HepG2 (cell line): ENCODE results near the gene MOV10L1. TPM values are rescaled to one million over a fixed set of nuclear protein-coding genes. Genes with fewer than 3 reads are reported as not detected.
A peak's percentile ranks its signal among the peaks of the same experiment; 100 is the strongest.

Experiments
- HES4 ChIP-seq: sonication (generic); formaldehyde crosslinking; IDR thresholded peaks from 2 replicates; pipeline ENCODE4 v1.9.0; 2021; ENCODE audit warnings: mild to moderate bottlenecking, missing genetic modification reagents, borderline replicate concordance
- HNRNPL ChIP-seq: fragments of 200-400 bp; formaldehyde crosslinking; IDR thresholded peaks from 2 replicates; pipeline ENCODE4 v1.6.1; 2017; ENCODE audit warnings: mild to moderate bottlenecking, low read depth, low read length
- HNRNPLL ChIP-seq: fragments of 200-400 bp; formaldehyde crosslinking; IDR thresholded peaks from 2 replicates; pipeline ENCODE4 v1.6.1; 2017; ENCODE audit warnings: mild to moderate bottlenecking, low read depth, low read length; ENCODE audit not compliant: poor library complexity, severe bottlenecking
- KLF13 ChIP-seq: sonication (generic); formaldehyde crosslinking; IDR thresholded peaks from 2 replicates; pipeline ENCODE4 v1.4.0; 2020; ENCODE audit warnings: mild to moderate bottlenecking, missing genetic modification reagents
- KLF15 ChIP-seq: sonication (generic); formaldehyde crosslinking; IDR thresholded peaks from 2 replicates; pipeline ENCODE4 v1.8.1; 2023; ENCODE audit warnings: borderline replicate concordance, mild to moderate bottlenecking, inconsistent platforms, missing genetic modification reagents, mixed read lengths
- KLF6 ChIP-seq: IDR thresholded peaks from 2 replicates; pipeline ENCODE4 v1.8.0; 2016; ENCODE audit warnings: missing biosample characterization, missing genetic modification reagents
- MAF1 ChIP-seq: sonication (generic); formaldehyde crosslinking; IDR thresholded peaks from 2 replicates; pipeline ENCODE4 v1.5.0; 2020; ENCODE audit warnings: missing genetic modification reagents, borderline replicate concordance
- MTERF4 ChIP-seq: sonication (generic); formaldehyde crosslinking; IDR thresholded peaks from 2 replicates; pipeline ENCODE4 v1.8.0; 2023; ENCODE audit warnings: mild to moderate bottlenecking, missing genetic modification reagents
- NR2C2 ChIP-seq: sonication (generic); formaldehyde crosslinking; IDR thresholded peaks from 2 replicates; pipeline ENCODE4 v1.4.0; 2020; ENCODE audit warnings: missing genetic modification reagents, mild to moderate bottlenecking, moderate library complexity, borderline replicate concordance
- RAD21 ChIP-seq: fragments of 450-650 bp; formaldehyde crosslinking; IDR thresholded peaks from 2 replicates; pipeline ENCODE4 v1.5.0; 2020; ENCODE audit warnings: mild to moderate bottlenecking
- SNRNP70 ChIP-seq: fragments of 200-400 bp; formaldehyde crosslinking; IDR thresholded peaks from 2 replicates; pipeline ENCODE4 v1.6.1; 2017; ENCODE audit warnings: mild to moderate bottlenecking, low read depth, low read length, moderate library complexity
- ZBTB40 ChIP-seq, 2 experiments: fragments of 450-650 bp in 1 of 2; sonication (generic) in 1 of 2; formaldehyde crosslinking in 1 of 2; IDR thresholded peaks; 2 replicates each; pipeline versions ENCODE4 v1.6.1 to v1.8.0; 2016 to 2022; ENCODE audit warnings: antibody characterized with exemption in 1 of 2, mild to moderate bottlenecking in 1 of 2, missing genetic modification reagents in 1 of 2
- ZFP82 ChIP-seq: sonication (generic); formaldehyde crosslinking; IDR thresholded peaks from 2 replicates; pipeline ENCODE4 v1.5.1; 2020; ENCODE audit warnings: mild to moderate bottlenecking, missing genetic modification reagents, borderline replicate concordance
- ZFP90 ChIP-seq: sonication (generic); formaldehyde crosslinking; IDR thresholded peaks from 2 replicates; pipeline ENCODE4 v1.8.0; 2022; ENCODE audit warnings: missing genetic modification reagents, mild to moderate bottlenecking, inconsistent platforms, borderline replicate concordance
- ZNF891 ChIP-seq: sonication (generic); formaldehyde crosslinking; IDR thresholded peaks from 2 replicates; pipeline ENCODE4 v1.5.0; 2020; ENCODE audit warnings: mild to moderate bottlenecking, missing genetic modification reagents
- polyA plus RNA-seq, 8 experiments: library from polyadenylated mRNA; depleted of rRNA in 3 of 8; stranded (reverse) in 7 of 8; unstranded in 1 of 8; fragments of >200 nt; fragmentation: Illumina TruSeq in 4 of 8; extraction: Trizol in 4 of 8; gene quantifications; 2 replicates each; pipeline versions ENCODE4 v1.2.1 to v1.2.3, GENCODE V29; 2011 to 2016; ENCODE audit warnings: low read depth in 4 of 8, missing spikeins in 1 of 8, mixed read lengths in 1 of 8; ENCODE audit not compliant: insufficient read depth in 1 of 8
- total RNA-seq, 5 experiments: library from RNA; depleted of rRNA; stranded (reverse); fragments of >200 nt; fragmentation: Illumina TruSeq; extraction: Trizol; gene quantifications; 2 replicates each; pipeline ENCODE4 v1.2.3, GENCODE V29; 2016; ENCODE audit warnings: low read depth in 1 of 5
- TF ChIP-seq, protein P1 (sequence below): sonication (generic); formaldehyde crosslinking; conservative IDR thresholded peaks from 2 replicates; pipeline ENCODE4 v1.8.0; 2022; ENCODE audit warnings: low read depth, missing genetic modification reagents

Gene MOV10L1
- total and polyA plus RNA-seq, 2 of the 13 experiments (the other 11 are each of a cell fraction or from before 2014, with no cell fraction given): 0.11 to 0.12 TPM

DNA sequence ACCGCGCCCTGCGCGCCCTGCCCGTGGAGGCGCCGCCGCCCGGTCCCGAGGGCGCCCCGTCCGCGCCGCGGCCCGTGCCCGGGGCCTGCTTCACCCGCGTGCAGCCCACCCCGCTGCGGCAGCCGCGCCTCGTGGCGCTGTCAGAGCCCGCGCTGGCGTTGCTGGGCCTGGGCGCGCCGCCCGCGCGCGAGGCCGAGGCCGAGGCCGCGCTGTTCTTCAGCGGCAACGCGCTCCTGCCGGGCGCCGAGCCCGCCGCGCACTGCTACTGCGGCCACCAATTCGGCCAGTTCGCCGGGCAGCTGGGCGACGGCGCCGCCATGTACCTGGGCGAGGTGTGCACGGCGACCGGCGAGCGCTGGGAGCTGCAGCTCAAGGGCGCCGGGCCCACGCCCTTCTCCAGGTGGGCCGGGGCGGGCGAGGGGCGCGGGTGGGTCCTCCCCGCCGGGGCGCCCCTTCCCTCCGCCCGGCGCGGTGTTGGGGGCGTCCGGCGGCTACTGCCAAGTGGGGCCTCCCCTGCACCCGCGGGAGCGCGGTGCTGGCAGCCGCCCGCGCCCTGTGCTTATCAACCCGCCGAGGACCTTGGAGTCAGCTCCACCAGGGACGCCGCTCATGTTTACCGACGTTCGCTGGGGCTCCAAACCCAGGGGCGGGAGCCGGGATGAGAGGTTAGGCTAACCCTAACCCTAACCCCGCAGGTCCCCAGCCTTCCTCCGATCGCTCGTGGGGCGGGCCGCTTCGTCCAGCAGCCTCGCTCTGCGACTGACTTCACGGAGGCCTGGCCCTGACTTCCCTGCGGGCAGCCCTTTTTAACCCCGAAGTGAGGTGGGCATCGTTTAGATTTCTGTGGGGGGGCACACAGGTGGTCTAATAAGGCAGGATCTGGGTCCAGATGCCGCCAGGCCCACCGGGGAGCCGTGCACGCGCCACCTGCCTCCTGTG, 111.7 kb downstream of the MOV10L1 start (continued):
- TF ChIP-seq ZNF891 (CRISPR knock-in tag): peak; percentile 22; the same call in 1 of the 2 replicates
- TF ChIP-seq KLF6 (CRISPR knock-in tag): no peak
- TF ChIP-seq HNRNPL: 0 out of 2 replicates have a peak, but pooled peaks have one; percentile 16
- TF ChIP-seq SNRNP70: no peak
- TF ChIP-seq RAD21 (CRISPR knock-in tag): peak; percentile 13; the same call in 1 of the 2 replicates
- TF ChIP-seq ZFP90 (CRISPR knock-in tag): 0 out of 2 replicates have a peak, but pooled peaks have one; percentile 43
- TF ChIP-seq, protein P1, sequence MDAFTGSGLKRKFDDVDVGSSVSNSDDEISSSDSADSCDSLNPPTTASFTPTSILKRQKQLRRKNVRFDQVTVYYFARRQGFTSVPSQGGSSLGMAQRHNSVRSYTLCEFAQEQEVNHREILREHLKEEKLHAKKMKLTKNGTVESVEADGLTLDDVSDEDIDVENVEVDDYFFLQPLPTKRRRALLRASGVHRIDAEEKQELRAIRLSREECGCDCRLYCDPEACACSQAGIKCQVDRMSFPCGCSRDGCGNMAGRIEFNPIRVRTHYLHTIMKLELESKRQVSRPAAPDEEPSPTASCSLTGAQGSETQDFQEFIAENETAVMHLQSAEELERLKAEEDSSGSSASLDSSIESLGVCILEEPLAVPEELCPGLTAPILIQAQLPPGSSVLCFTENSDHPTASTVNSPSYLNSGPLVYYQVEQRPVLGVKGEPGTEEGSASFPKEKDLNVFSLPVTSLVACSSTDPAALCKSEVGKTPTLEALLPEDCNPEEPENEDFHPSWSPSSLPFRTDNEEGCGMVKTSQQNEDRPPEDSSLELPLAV: no peak; the same call in 1 of the 2 replicates
- no peak for TF ChIP-seq KLF15 (CRISPR knock-in tag)
- TF ChIP-seq NR2C2 (CRISPR knock-in tag): no peak
- no peak for TF ChIP-seq KLF13 (CRISPR knock-in tag)
- 0 out of 2 replicates have a peak, but pooled peaks have one; percentile 35 for TF ChIP-seq MAF1 (CRISPR knock-in tag)
- peak; percentile 31; the same call in 1 of the 2 replicates for TF ChIP-seq HES4 (CRISPR knock-in tag)
- no peak for TF ChIP-seq ZBTB40 (IDR thresholded peaks at IDR 0.05)
- no peak for TF ChIP-seq ZBTB40 (CRISPR knock-in tag; IDR thresholded peaks at IDR 0.05)
- no peak for TF ChIP-seq MTERF4 (CRISPR knock-in tag)
- peak; percentile 29 for TF ChIP-seq HNRNPLL
- no peak for TF ChIP-seq ZFP82
